IMR-90 (cell line): Measurements from ENCODE around the gene MDH1B. TPM values are rescaled to one million over a fixed set of nuclear protein-coding genes. Genes with fewer than 3 reads are reported as not detected.

Experiments
- ATAC-seq: fragments of 200-7000 bp; cut with Tn5 transposase; 2 replicates; pipeline ENCODE4 v1.9.1; 2020; ENCODE audit warnings: low read depth, mild to moderate bottlenecking, moderate library complexity
- BruUV-seq: library from RNA; stranded (reverse); fragments of 400-500 nt; replicated peaks from 2 replicates; lab custom pipeline; 2021; lab: Mats Ljungman, UMichigan
- CTCF ChIA-PET: fragments of 300-600 bp; formaldehyde crosslinking; extraction: SDS; loops from one replicate; lab custom pipeline; 2021; ENCODE audit warnings: antibody characterized with exemption; lab: Yijun Ruan, JAX
- POLR2A ChIA-PET: fragments of 300-600 bp; sonication (Branson Sonifier 250); formaldehyde crosslinking; loops from one replicate; lab custom pipeline; 2022; ENCODE audit warnings: antibody characterized with exemption; ENCODE audit not compliant: unreplicated experiment; lab: Charles Lee
- DNase-seq: peaks from one replicate; pipeline ENCODE4 v3.0.0; 2013
- H2AFZ ChIP-seq: replicated peaks from 2 replicates; pipeline ENCODE3; 2013; ENCODE audit warnings: low read length, mild to moderate bottlenecking; ENCODE audit not compliant: poor library complexity
- H2AK5ac ChIP-seq: 2 replicates; pipeline ENCODE4 v1.6.1; 2013; ENCODE audit warnings: low read depth, low read length, inconsistent platforms
- H2AK9ac ChIP-seq: replicated peaks from 2 replicates; pipeline ENCODE3; 2013; ENCODE audit warnings: mild to moderate bottlenecking, low read depth, low read length, moderate library complexity; ENCODE audit not compliant: poor library complexity
- H2BK120ac ChIP-seq: 2 replicates; pipeline ENCODE4 v1.6.1; 2013; ENCODE audit warnings: low read depth, low read length, inconsistent platforms
- H2BK15ac ChIP-seq: 3 replicates; pipeline ENCODE4 v1.6.1; 2013; ENCODE audit warnings: low read depth, low read length, inconsistent platforms
- H2BK20ac ChIP-seq: 2 replicates; pipeline ENCODE4 v1.6.1; 2013; ENCODE audit warnings: low read depth, mild to moderate bottlenecking, inconsistent platforms, low read length, moderate library complexity
- H2BK5ac ChIP-seq: 2 replicates; pipeline ENCODE4 v1.6.1; 2013; ENCODE audit warnings: mild to moderate bottlenecking, low read depth, low read length, inconsistent platforms; ENCODE audit not compliant: poor library complexity, severe bottlenecking
- H3K14ac ChIP-seq: replicated peaks from 2 replicates; pipeline ENCODE4 v1.6.1; 2013; ENCODE audit warnings: low read depth, low read length, inconsistent platforms
- H3K18ac ChIP-seq: 2 replicates; pipeline ENCODE4 v1.6.1; 2013; ENCODE audit warnings: low read depth, low read length, control low read depth
- H3K23ac ChIP-seq: 2 replicates; pipeline ENCODE4 v1.6.1; 2013; ENCODE audit warnings: low read depth, low read length, inconsistent platforms
- H3K27ac ChIP-seq: 2 replicates; pipeline ENCODE4 v1.5.1; 2013; ENCODE audit warnings: mild to moderate bottlenecking, control low read depth, low read length; ENCODE audit not compliant: insufficient read depth
- H3K27me3 ChIP-seq: 2 replicates; pipeline ENCODE4 v1.6.1; 2013; ENCODE audit warnings: low read length; ENCODE audit not compliant: control insufficient read depth, insufficient read depth
- H3K36me3 ChIP-seq: 2 replicates; pipeline ENCODE4 v1.6.1; 2013; ENCODE audit warnings: low read length, mixed read lengths; ENCODE audit not compliant: control insufficient read depth, insufficient read depth
- H3K4ac ChIP-seq: 2 replicates; pipeline ENCODE4 v1.6.1; 2013; ENCODE audit warnings: low read depth, low read length, inconsistent platforms
- H3K4me1 ChIP-seq: 2 replicates; pipeline ENCODE4 v1.6.1; 2013; ENCODE audit warnings: low read length, mixed read lengths; ENCODE audit not compliant: control insufficient read depth, insufficient read depth
- H3K4me2 ChIP-seq: 2 replicates; pipeline ENCODE4 v1.6.1; 2013; ENCODE audit warnings: low read depth, mild to moderate bottlenecking, control low read depth, low read length, moderate library complexity
- H3K4me3 ChIP-seq: 2 replicates; pipeline ENCODE4 v1.5.1; 2013; ENCODE audit warnings: low read depth, mild to moderate bottlenecking, control low read depth, low read length, moderate library complexity; ENCODE audit not compliant: insufficient read depth
- H3K56ac ChIP-seq: 2 replicates; pipeline ENCODE4 v1.6.1; 2013; ENCODE audit warnings: low read length, inconsistent platforms; ENCODE audit not compliant: insufficient read depth; ENCODE audit errors: extremely low read depth
- H3K79me1 ChIP-seq, 2 experiments: 2 replicates each; pipeline ENCODE4 v1.6.1; 2013; ENCODE audit warnings: low read length in 2 of 2, inconsistent platforms in 1 of 2, low read depth in 1 of 2
- H3K9ac ChIP-seq: 2 replicates; pipeline ENCODE4 v1.6.1; 2013; ENCODE audit warnings: low read depth, low read length, control low read depth
- H3K9me1 ChIP-seq: 2 replicates; pipeline ENCODE4 v1.6.1; 2013; ENCODE audit warnings: low read length, inconsistent platforms; ENCODE audit not compliant: insufficient read depth
- H3K9me3 ChIP-seq: 2 replicates; pipeline ENCODE4 v1.6.1; 2013; ENCODE audit warnings: low read length; ENCODE audit not compliant: control insufficient read depth, insufficient read depth
- H4K20me1 ChIP-seq: 2 replicates; pipeline ENCODE4 v1.6.1; 2013; ENCODE audit warnings: low read length, inconsistent platforms; ENCODE audit not compliant: insufficient read depth
- H4K5ac ChIP-seq: 2 replicates; pipeline ENCODE4 v1.6.1; 2013; ENCODE audit warnings: mild to moderate bottlenecking, low read depth, low read length, control low read depth
- H4K8ac ChIP-seq, 2 experiments: 2 replicates each; pipeline ENCODE4 v1.6.1; 2013; ENCODE audit warnings: low read depth in 2 of 2, low read length in 2 of 2, control low read depth in 1 of 2, inconsistent platforms in 1 of 2
- H4K91ac ChIP-seq: 2 replicates; pipeline ENCODE4 v1.6.1; 2013; ENCODE audit warnings: low read depth, low read length, inconsistent platforms; ENCODE audit not compliant: insufficient read depth
- BHLHE40 ChIP-seq: fragments of 150-350 bp; IDR thresholded peaks from 2 replicates; pipeline ENCODE4 v1.6.1; 2016; ENCODE audit warnings: mild to moderate bottlenecking, low read depth, low read length
- CEBPB ChIP-seq: IDR thresholded peaks from 2 replicates; pipeline ENCODE4 v1.6.1; 2012; ENCODE audit warnings: low read depth, low read length, improper control_type of control experiment
- CHD1 ChIP-seq: IDR thresholded peaks from 2 replicates; pipeline ENCODE4 v1.6.1; 2012; ENCODE audit warnings: low read depth, low read length, improper control_type of control experiment
- FOS ChIP-seq: fragments of 150-350 bp; IDR thresholded peaks from 2 replicates; pipeline ENCODE4 v1.6.1; 2016; ENCODE audit warnings: low read depth, low read length
- MAFK ChIP-seq: IDR thresholded peaks from 2 replicates; pipeline ENCODE4 v1.6.1; 2012; ENCODE audit warnings: low read depth, low read length, improper control_type of control experiment
- MAZ ChIP-seq: IDR thresholded peaks from 2 replicates; pipeline ENCODE4 v1.6.1; 2012; ENCODE audit warnings: low read depth, mild to moderate bottlenecking, low read length, improper control_type of control experiment, moderate library complexity, borderline replicate concordance
- MXI1 ChIP-seq: IDR thresholded peaks from 2 replicates; pipeline ENCODE4 v1.6.1; 2012; ENCODE audit warnings: low read depth, mild to moderate bottlenecking, low read length, moderate library complexity, borderline replicate concordance
- NFE2L2 ChIP-seq: fragments of 150-350 bp; IDR thresholded peaks from 2 replicates; pipeline ENCODE4 v1.6.1; 2016; ENCODE audit warnings: low read depth, mild to moderate bottlenecking, low read length
- POLR2A ChIP-seq: IDR thresholded peaks from 2 replicates; pipeline ENCODE4 v1.6.1; 2012; ENCODE audit warnings: mild to moderate bottlenecking, low read depth, low read length
- RAD21 ChIP-seq: IDR thresholded peaks from 2 replicates; pipeline ENCODE4 v1.6.1; 2012; ENCODE audit warnings: low read length, improper control_type of control experiment
- RCOR1 ChIP-seq: IDR thresholded peaks from 2 replicates; pipeline ENCODE4 v1.6.1; 2012; ENCODE audit warnings: mild to moderate bottlenecking, low read length, improper control_type of control experiment; ENCODE audit not compliant: insufficient replicate concordance
- RFX5 ChIP-seq: IDR thresholded peaks from 2 replicates; pipeline ENCODE4 v1.8.0; 2012; ENCODE audit warnings: low read depth, mild to moderate bottlenecking, low read length, moderate library complexity
- SMC3 ChIP-seq: fragments of 150-350 bp; IDR thresholded peaks from 2 replicates; pipeline ENCODE4 v1.6.1; 2016; ENCODE audit warnings: low read depth, mild to moderate bottlenecking, antibody characterized with exemption, low read length, moderate library complexity
- WGBS, 2 experiments: methylation state at CpG; one replicate each; pipeline versions ENCODE4 v1.1.5 to v1.1.7; 2013; ENCODE audit warnings: missing lambda C conversion rate in 2 of 2; ENCODE audit not compliant: insufficient read length in 1 of 2; ENCODE audit errors: extremely low coverage in 2 of 2; 5-methylcytosine and 5-hydroxymethylcytosine counted together
- dilution Hi-C: fragments of 300-500 bp; cut with HindIII; formaldehyde crosslinking; loops from one replicate; pipeline ENCODE4 v1.14.3; 2018; ENCODE audit warnings: low sequenced_read_pairs; ENCODE audit not compliant: unreplicated experiment
- in situ Hi-C: fragments of 300-500 bp; cut with MboI; formaldehyde crosslinking; loops from 3 replicates; pipeline ENCODE4 v1.14.3; 2019; ENCODE audit warnings: low sequenced_read_pairs, inconsistent platforms, mixed read lengths
- intact Hi-C: fragments of 100-400 bp; cut with micrococcal nuclease; formaldehyde crosslinking; loops from 2 replicates; pipeline ENCODE4 v1.10.0; 2022
- polyA plus RNA-seq, 3 experiments: library from polyadenylated mRNA; depleted of rRNA; stranded (reverse); fragments of >200 nt; gene quantifications; 2 replicates each; pipeline ENCODE4 v1.2.3, GENCODE V29; 2012; ENCODE audit warnings: low replicate concordance in 1 of 3
- total RNA-seq: library from RNA; depleted of rRNA; stranded (reverse); fragments of >200 nt; gene quantifications from 2 replicates; pipeline ENCODE4 v1.2.3, GENCODE V29; 2012
- TF ChIP-seq, protein P1 (sequence below): fragments of 150-350 bp; IDR thresholded peaks from 2 replicates; pipeline ENCODE4 v1.6.1; 2016; ENCODE audit warnings: low read depth, mild to moderate bottlenecking, low read length, moderate library complexity, borderline replicate concordance
- TF ChIP-seq, protein P2 (sequence below): conservative IDR thresholded peaks from 2 replicates; pipeline ENCODE4 v1.5.1; 2012; ENCODE audit warnings: mild to moderate bottlenecking, low read depth, low read length, improper control_type of control experiment
- TF ChIP-seq, protein P3 (sequence below): fragments of 150-350 bp; IDR thresholded peaks from 2 replicates; pipeline ENCODE4 v1.6.1; 2017; ENCODE audit warnings: mild to moderate bottlenecking, antibody characterized with exemption, low read length, low read depth

MDH1B gene
- total and polyA plus RNA-seq, 2 of the 4 experiments (the other 2 are of a cell fraction): 0.38 to 0.54 TPM

DNA sequence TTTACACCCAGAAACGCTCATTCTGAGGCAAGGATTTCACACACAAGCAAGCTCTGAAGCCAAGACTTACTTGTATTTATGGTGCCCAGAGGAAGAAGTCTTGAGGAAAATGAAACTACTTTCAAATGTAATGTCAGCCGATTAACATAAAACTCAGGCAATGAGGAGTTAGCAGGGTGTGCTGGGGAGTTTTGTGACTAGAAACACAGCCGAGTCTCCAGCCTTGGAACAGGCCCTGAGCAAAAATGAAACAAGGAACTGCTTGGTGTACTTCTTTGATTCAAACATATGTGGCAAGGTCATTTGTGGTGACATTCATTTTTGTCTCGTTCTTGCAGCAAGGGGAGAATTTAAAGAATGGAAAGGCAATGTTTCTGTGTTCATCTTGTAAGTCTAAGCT is 51.4 kb downstream of the MDH1B start:
- Histone ChIP-seq H3K4me2 (no peak overlapping the region), H3K23ac (no peak overlapping the region), H3K4me3 (no peak overlapping the region), H2BK120ac (no peak overlapping the region), H3K27ac (no peak overlapping the region), H4K20me1 (no peaks in the 10 kb centered on the region), H2AK5ac (no peak overlapping the region), H2AK9ac (no peak overlapping the region), H3K4ac (no peak overlapping the region), H3K27me3 (no peaks in the 10 kb centered on the region), H3K14ac (no peak overlapping the region), H3K36me3 (no peaks in the 10 kb centered on the region), H4K5ac (no peak overlapping the region), H3K18ac (no peak overlapping the region), H2BK5ac (no peak overlapping the region), H2BK15ac (no peak overlapping the region), H4K8ac (no peak overlapping the region), H3K56ac (no peak overlapping the region), H3K79me1 (no peaks in the 10 kb centered on the region), H3K9me3 (no peaks in the 10 kb centered on the region), H4K91ac (no peak overlapping the region), H2BK20ac (no peak overlapping the region), H3K4me1 (no peaks in the 10 kb centered on the region), H3K9me1 (no peaks in the 10 kb centered on the region), H3K9ac (no peak overlapping the region), H2AFZ (no peak overlapping the region)
- CTCF ChIA-PET: no interaction called here
- no peak for TF ChIP-seq RCOR1
- TF ChIP-seq BHLHE40: no peak
- TF ChIP-seq, protein P1, sequence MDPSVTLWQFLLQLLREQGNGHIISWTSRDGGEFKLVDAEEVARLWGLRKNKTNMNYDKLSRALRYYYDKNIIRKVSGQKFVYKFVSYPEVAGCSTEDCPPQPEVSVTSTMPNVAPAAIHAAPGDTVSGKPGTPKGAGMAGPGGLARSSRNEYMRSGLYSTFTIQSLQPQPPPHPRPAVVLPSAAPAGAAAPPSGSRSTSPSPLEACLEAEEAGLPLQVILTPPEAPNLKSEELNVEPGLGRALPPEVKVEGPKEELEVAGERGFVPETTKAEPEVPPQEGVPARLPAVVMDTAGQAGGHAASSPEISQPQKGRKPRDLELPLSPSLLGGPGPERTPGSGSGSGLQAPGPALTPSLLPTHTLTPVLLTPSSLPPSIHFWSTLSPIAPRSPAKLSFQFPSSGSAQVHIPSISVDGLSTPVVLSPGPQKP: no peak
- TF ChIP-seq, protein P2, sequence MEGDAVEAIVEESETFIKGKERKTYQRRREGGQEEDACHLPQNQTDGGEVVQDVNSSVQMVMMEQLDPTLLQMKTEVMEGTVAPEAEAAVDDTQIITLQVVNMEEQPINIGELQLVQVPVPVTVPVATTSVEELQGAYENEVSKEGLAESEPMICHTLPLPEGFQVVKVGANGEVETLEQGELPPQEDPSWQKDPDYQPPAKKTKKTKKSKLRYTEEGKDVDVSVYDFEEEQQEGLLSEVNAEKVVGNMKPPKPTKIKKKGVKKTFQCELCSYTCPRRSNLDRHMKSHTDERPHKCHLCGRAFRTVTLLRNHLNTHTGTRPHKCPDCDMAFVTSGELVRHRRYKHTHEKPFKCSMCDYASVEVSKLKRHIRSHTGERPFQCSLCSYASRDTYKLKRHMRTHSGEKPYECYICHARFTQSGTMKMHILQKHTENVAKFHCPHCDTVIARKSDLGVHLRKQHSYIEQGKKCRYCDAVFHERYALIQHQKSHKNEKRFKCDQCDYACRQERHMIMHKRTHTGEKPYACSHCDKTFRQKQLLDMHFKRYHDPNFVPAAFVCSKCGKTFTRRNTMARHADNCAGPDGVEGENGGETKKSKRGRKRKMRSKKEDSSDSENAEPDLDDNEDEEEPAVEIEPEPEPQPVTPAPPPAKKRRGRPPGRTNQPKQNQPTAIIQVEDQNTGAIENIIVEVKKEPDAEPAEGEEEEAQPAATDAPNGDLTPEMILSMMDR: no peak
- no peak for TF ChIP-seq NFE2L2
- no peak for TF ChIP-seq POLR2A
- TF ChIP-seq, protein P3, sequence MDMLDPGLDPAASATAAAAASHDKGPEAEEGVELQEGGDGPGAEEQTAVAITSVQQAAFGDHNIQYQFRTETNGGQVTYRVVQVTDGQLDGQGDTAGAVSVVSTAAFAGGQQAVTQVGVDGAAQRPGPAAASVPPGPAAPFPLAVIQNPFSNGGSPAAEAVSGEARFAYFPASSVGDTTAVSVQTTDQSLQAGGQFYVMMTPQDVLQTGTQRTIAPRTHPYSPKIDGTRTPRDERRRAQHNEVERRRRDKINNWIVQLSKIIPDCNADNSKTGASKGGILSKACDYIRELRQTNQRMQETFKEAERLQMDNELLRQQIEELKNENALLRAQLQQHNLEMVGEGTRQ: no peak
- TF ChIP-seq RAD21: no peak
- no peak for TF ChIP-seq FOS
- TF ChIP-seq RFX5: no peak
- no peak for TF ChIP-seq MXI1
- no peak for TF ChIP-seq MAFK
- TF ChIP-seq MAZ: no peak
- no peak for TF ChIP-seq SMC3
- TF ChIP-seq CEBPB: no peak
- TF ChIP-seq CHD1: no peak
- no peak for ATAC-seq
- DNase-seq: no peak
- POLR2A ChIA-PET: no interaction called here
- intact Hi-C loops: no loop called here
- BruUV-seq: no TSS peak
- in situ Hi-C loops: no loop called here
- WGBS, 2 experiments: 88% methylated on average over 1 of the region's 4 CpGs; no CpG with 5 or more reads in 1 of the 2 experiments
- dilution Hi-C loops: no loop called here
